Activated T-helper 1 cell treated with anti-CD3 and anti-CD28 coated beads, Interleukin-12 subunit alpha, Interleukin-12 subunit beta, Interleukin-2, Interleukin-4 antibody, amounts not matched to agents 30 ng/mL and 10 ng/mL and 1 ng/mL, durations not matched to agents 14 hours and 24 hours and 36 hours (primary cell): ENCODE results near the gene SARDH. TPM values are rescaled to one million over a fixed set of nuclear protein-coding genes. Genes with fewer than 3 reads are reported as not detected.
"Not testable (repeated sequence)": the region's sequence is repeated elsewhere in the genome, so short reads cannot be mapped to it uniquely, and the experiment has no call there.

Experiments
- DNase-seq: peaks from one replicate; pipeline ENCODE4 v3.0.0; 2021; ENCODE audit warnings: low spot score
- H3K27ac Mint-ChIP-seq: one replicate; pipeline ENCODE4 v1.8.0; 2021; ENCODE audit warnings: mild to moderate bottlenecking, mixed read lengths
- H3K27me3 Mint-ChIP-seq: one replicate; pipeline ENCODE4 v1.8.0; 2022; ENCODE audit warnings: mild to moderate bottlenecking, moderate library complexity, mixed read lengths; ENCODE audit not compliant: insufficient read depth
- H3K36me3 Mint-ChIP-seq: one replicate; pipeline ENCODE4 v1.8.0; 2021; ENCODE audit warnings: low read depth, mixed read lengths
- H3K4me1 Mint-ChIP-seq: one replicate; pipeline ENCODE4 v1.8.0; 2021; ENCODE audit warnings: low read depth, mixed read lengths
- H3K4me3 Mint-ChIP-seq: one replicate; pipeline ENCODE4 v1.8.0; 2021; ENCODE audit warnings: mild to moderate bottlenecking, moderate library complexity, mixed read lengths
- H3K9me3 Mint-ChIP-seq: one replicate; pipeline ENCODE4 v1.8.0; 2021; ENCODE audit warnings: mixed read lengths
- intact Hi-C: fragments of 100-400 bp; cut with micrococcal nuclease; formaldehyde crosslinking; loops from one replicate; pipeline ENCODE4 v1.15.1; 2024
- total RNA-seq: library from RNA; stranded (reverse); gene quantifications from 2 replicates; pipeline ENCODE4 v1.2.3, GENCODE V29; 2022

The SARDH gene
- total RNA-seq, 1 donor from 2014 or later = 0.60 TPM

- no peaks in the 10 kb centered on the region for H3K27me3 Mint-ChIP-seq
- H3K27ac Mint-ChIP-seq = no peak overlapping the region
- no peaks in the 10 kb centered on the region for H3K4me1 Mint-ChIP-seq
- no peak overlapping the region for H3K4me3 Mint-ChIP-seq
- H3K36me3 Mint-ChIP-seq = peaks cover 1% of the 10 kb centered on the region
- no peak for DNase-seq
- intact Hi-C loops = no loop called here
- H3K9me3 Mint-ChIP-seq = peaks cover 11% of the 10 kb centered on the region
Observed at GRCh38 chr9:133771486-133772482, 33.6 kb upstream of the SARDH start.

GRCh38 chr9:133770076-133770777 lies 32.1 kb upstream of the SARDH start:
- Mint-ChIP-seq H3K27ac (no peak overlapping the region), H3K9me3 (peaks cover 23% of the 10 kb centered on the region), H3K27me3 (no peaks in the 10 kb centered on the region), H3K4me1 (no peaks in the 10 kb centered on the region), H3K4me3 (no peak overlapping the region), H3K36me3 (no peaks in the 10 kb centered on the region)
- DNase-seq = no peak
- intact Hi-C loops = no loop called here

GRCh38 chr9:133769511-133770075 lies 31.4 kb upstream of the SARDH start:
- intact Hi-C loops = no loop called here
- Mint-ChIP-seq H3K4me1 (no peaks in the 10 kb centered on the region), H3K27me3 (no peaks in the 10 kb centered on the region), H3K27ac (no peak overlapping the region), H3K4me3 (no peak overlapping the region), H3K36me3 (no peaks in the 10 kb centered on the region), H3K9me3 (peaks cover 23% of the 10 kb centered on the region)
- DNase-seq = no peak

- no peaks in the 10 kb centered on the region for H3K4me1 Mint-ChIP-seq
- H3K36me3 Mint-ChIP-seq = no peaks in the 10 kb centered on the region
- H3K4me3 Mint-ChIP-seq = no peak overlapping the region
- intact Hi-C loops = no loop called here
- peaks cover 20% of the 10 kb centered on the region for H3K9me3 Mint-ChIP-seq
- H3K27ac Mint-ChIP-seq = no peak overlapping the region
- DNase-seq = no peak
- H3K27me3 Mint-ChIP-seq = no peaks in the 10 kb centered on the region
Observed at GRCh38 chr9:133768859-133769510, 30.8 kb upstream of the SARDH start.

- intact Hi-C loops = no loop called here
- peaks cover 14% of the 10 kb centered on the region for H3K9me3 Mint-ChIP-seq
- no peak overlapping the region for H3K4me3 Mint-ChIP-seq
- H3K27me3 Mint-ChIP-seq = no peaks in the 10 kb centered on the region
- H3K27ac Mint-ChIP-seq = no peak overlapping the region
- H3K4me1 Mint-ChIP-seq = no peaks in the 10 kb centered on the region
- H3K36me3 Mint-ChIP-seq = no peaks in the 10 kb centered on the region
- DNase-seq = no peak
Observed at GRCh38 chr9:133768371-133768858, 30.3 kb upstream of the SARDH start.

GRCh38 chr9:133767625-133768024 lies 29.5 kb upstream of the SARDH start:
- H3K27me3 Mint-ChIP-seq = no peaks in the 10 kb centered on the region
- no peaks in the 10 kb centered on the region for H3K36me3 Mint-ChIP-seq
- H3K27ac Mint-ChIP-seq = no peak overlapping the region
- H3K4me1 Mint-ChIP-seq = no peaks in the 10 kb centered on the region
- no peak overlapping the region for H3K4me3 Mint-ChIP-seq
- intact Hi-C loops = no loop called here
- no peak for DNase-seq
- H3K9me3 Mint-ChIP-seq = peaks cover 14% of the 10 kb centered on the region

GRCh38 chr9:133767008-133767407 lies 28.9 kb upstream of the SARDH start:
- Mint-ChIP-seq H3K27ac (no peak overlapping the region), H3K9me3 (peaks cover 14% of the 10 kb centered on the region), H3K36me3 (no peaks in the 10 kb centered on the region), H3K4me3 (no peak overlapping the region), H3K4me1 (no peaks in the 10 kb centered on the region), H3K27me3 (no peaks in the 10 kb centered on the region)
- intact Hi-C loops = no loop called here
- no peak for DNase-seq

GRCh38 chr9:133766234-133766633 lies 28.1 kb upstream of the SARDH start:
- H3K27me3 Mint-ChIP-seq, H3K4me3 Mint-ChIP-seq, DNase-seq, H3K4me1 Mint-ChIP-seq, H3K27ac Mint-ChIP-seq, intact Hi-C loops, H3K36me3 Mint-ChIP-seq: not testable (repeated sequence)
- H3K9me3 Mint-ChIP-seq = peaks cover 14% of the 10 kb centered on the region

- intact Hi-C loops = no loop called here
- peaks cover 14% of the 10 kb centered on the region for H3K9me3 Mint-ChIP-seq
- no peak overlapping the region for H3K27ac Mint-ChIP-seq
- no peak for DNase-seq
- no peaks in the 10 kb centered on the region for H3K27me3 Mint-ChIP-seq
- H3K4me1 Mint-ChIP-seq = no peaks in the 10 kb centered on the region
- H3K36me3 Mint-ChIP-seq = no peaks in the 10 kb centered on the region
- no peak overlapping the region for H3K4me3 Mint-ChIP-seq
Observed at GRCh38 chr9:133763272-133764183, 25.4 kb upstream of the SARDH start.

GRCh38 chr9:133762488-133763271 lies 24.5 kb upstream of the SARDH start:
- intact Hi-C loops = no loop called here
- Mint-ChIP-seq H3K36me3 (no peaks in the 10 kb centered on the region), H3K4me1 (no peaks in the 10 kb centered on the region), H3K27me3 (no peaks in the 10 kb centered on the region), H3K4me3 (no peak overlapping the region), H3K9me3 (peaks cover 14% of the 10 kb centered on the region), H3K27ac (no peak overlapping the region)
- DNase-seq = no peak

GRCh38 chr9:133761641-133762248 lies 23.6 kb upstream of the SARDH start:
- Mint-ChIP-seq H3K27ac (no peak overlapping the region), H3K9me3 (peaks cover 11% of the 10 kb centered on the region), H3K4me1 (no peaks in the 10 kb centered on the region), H3K27me3 (no peaks in the 10 kb centered on the region), H3K4me3 (no peak overlapping the region), H3K36me3 (no peaks in the 10 kb centered on the region)
- intact Hi-C loops = no loop called here
- no peak for DNase-seq
